Measurements from ENCODE around the gene LYRM9.
"Not testable (repeated sequence)": the region's sequence is repeated elsewhere in the genome, so short reads cannot be mapped to it uniquely, and the experiment has no call there.

Gene LYRM9

DNA sequence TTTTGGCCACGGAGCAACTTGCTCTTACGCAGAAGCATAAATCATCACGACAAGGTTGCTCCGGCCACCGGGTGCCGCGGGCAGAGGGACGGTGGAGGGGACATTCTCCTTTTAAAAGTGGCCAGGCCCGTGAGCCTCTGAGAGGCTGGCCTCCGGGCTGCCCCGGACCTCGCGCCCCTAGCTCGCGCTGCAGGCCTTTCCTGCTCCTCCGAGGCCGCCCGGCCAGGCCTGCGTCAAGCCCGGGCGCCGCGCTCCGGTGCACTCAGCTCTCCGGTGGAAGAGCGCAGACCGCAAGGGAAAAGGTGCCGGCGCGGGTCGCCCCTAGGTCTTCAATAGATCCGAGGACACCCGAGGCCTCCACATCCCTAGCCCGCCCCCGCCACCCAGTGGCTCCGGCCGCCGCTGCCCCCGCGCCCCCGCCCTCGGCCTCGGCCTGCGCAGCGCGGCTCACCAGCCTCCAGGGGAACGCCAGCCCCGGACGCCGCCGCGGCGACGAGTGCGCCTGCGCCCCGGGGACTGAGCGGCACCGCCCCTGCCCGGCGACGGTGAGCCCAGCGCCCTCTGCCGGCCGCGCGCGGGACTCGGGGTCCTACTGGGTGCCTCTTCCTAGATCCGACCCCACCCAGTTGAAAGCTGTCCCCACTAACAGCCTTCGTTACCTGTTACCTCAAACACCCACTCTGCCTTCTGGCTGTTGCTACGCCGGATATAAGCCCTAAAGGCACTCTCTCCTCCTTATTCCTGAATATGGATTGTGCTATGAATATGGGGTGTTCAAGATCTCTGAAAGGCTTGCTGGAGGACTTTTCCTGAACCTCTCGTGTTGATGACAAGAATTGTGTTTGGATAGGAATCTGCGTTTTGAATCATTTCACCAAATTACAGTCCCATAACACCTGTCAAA lies at the start of gene LYRM9:
Gene LYRM9 (minus strand): TSS at position 500 of the 904 bp plus-strand sequence. CDS start 10,671 bp downstream, outside the sequence.
- FAIRE-seq (no peak), DNase-seq (ENCODE audit: low spot score) (peak; percentile 65)

DNA sequence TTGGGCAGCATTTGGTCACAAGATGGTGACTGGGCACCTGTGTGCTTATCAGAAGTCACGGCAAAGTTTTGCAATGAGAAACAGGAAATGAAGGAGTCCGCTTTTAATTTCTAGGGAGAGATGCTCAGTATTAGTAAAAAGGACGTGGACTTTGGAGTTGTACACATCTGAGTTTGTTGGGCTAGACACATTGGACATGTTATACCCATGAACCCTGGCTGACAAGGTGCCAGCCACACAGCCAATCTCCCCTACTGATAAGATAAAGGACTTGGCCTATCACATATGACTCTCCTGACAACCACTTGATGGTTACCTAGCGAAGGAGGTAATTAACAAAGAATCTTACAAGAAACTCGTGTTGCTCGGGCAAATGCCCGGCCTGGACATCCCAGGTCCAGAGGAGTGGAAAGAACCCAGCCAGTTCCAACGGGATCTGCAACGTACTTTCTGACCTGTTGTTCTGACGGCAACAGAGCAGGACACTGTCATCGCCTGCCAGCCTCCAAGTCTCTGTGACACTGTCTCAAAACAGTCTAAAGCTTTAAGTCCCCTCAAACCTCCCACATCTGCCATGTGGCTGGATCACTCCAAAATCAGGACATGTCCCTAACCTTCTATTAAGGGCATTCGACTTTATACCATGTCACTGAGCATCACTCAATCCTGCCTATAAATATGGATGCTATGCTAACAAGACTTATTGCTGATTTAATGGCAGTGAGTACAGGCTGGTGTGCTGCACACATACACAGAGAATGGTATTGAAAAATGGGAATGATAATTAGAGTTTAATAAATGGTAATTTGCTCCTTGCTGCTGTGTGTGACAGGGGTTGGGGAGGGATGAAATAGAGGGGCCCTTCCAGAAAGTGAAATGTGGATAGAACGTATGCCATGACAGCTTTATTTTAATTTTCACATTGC lies 47.6 kb upstream of the LYRM9 start:
- FAIRE-seq = no peak
- DNase-seq (ENCODE audit: low spot score) = no peak

DNA sequence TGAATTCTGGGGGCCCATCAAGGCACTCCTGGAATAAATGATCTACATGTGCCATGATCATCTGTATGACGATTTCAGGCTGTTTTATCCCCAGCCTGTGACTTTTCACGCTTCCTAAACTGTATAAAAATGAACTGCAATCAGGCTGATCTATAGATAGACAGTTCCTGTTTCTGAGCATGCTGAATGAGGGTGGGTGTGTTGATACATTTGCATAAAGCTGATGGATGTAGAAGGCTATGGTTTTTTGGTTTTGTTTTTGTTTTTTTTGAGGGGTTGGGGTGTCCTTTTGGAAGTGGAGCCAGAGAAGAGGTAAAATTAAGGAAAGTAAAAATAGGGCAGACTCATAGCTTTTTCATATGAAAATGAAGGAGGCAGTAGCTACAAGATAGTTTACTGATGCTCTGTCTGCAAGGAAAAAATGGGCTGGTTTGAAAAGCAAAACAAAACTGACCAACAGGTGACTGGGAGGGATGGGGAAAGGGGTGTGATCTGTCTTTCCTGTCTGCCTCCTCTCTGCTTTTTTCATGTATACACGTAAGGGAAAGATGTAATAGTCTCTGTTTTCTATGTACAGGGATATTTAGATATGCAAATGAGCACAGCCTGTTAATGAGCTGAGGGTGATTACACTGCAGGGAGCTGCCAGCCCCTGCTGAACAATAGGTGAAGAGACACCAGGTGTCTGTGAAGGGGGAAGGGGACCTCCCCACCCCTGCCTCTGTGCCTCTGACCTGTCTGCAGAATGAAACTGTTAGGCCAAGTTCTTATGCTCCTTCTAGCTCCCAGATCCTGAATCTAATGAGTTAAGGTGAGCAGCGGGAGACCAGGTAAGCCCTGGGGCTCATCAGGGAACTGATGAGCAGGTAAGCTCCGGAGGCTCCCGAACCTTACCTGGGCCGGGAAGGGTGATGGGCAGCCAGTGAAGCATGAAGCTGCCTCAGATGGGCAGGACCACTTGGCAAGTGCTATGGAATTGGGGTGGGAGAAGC lies 46.6 kb upstream of the LYRM9 start:
- FAIRE-seq (no peak), DNase-seq (ENCODE audit: low spot score) (no peak)

DNA sequence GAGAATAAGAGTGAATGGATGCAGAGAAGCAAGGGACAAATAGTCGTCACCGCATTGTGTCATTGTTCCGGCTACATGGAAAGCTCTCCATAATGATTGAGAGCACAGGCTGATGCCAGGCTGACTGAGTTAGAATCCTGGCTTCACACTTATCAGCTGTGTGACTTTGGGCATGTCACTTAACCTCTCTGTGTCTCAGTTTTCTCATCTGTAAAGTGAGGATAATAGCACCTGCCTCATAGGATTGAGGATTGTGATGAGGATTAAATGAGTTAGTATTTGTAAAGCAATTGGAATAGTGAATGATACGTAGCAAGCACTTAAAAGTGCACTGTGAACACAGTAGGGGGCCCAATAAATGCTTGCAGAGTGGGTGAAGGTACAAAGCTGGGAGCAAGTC lies 45.7 kb upstream of the LYRM9 start:
- no peak for FAIRE-seq
- no peak for DNase-seq (ENCODE audit: low spot score)

DNA sequence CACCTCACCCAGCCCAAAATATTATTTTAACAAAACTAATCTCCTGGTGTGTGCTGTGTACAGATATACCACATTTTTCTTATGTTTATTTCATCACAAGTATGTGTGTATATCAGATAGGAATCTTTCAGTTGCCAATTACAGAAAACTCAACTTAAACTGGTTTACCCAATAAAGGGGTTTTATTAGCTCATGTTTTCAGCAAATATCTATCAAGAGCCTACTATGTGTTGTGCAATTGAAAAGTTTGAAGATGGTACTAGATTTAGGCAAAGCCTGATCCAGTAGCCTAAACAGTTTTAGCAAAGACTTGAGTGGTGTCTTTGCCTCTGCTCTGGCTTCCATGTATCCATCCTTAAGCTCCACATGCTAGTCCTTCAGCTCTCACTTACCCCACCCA lies 45.1 kb upstream of the LYRM9 start:
- no peak for FAIRE-seq
- no peak for DNase-seq (ENCODE audit: low spot score)

DNA sequence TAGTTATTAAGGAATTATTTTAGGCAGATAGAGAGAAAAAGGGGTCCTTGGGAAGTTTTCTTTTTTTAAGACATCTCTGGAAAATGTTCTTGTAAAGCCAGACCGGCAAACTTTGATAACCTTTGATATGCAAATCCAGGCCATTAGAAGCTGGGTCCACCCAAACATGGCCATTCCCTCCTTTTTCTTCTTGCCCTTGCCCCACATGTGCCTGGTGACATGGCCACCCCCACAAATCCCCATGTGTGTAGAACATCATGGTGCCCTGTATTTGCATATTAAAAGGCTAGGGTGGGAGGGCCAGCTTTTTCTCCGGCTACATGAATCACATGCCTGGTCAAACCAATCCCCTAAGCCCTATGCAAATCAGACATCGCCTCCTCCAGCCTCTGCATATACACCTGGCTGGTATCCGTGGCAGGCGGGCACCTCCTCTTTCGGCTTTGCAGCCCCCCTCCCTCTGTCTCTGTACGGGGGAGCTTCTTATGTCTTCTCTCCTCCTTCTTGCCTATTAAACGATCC lies 43.9 kb upstream of the LYRM9 start:
- no peak for DNase-seq (ENCODE audit: low spot score)
- FAIRE-seq = no peak

DNA sequence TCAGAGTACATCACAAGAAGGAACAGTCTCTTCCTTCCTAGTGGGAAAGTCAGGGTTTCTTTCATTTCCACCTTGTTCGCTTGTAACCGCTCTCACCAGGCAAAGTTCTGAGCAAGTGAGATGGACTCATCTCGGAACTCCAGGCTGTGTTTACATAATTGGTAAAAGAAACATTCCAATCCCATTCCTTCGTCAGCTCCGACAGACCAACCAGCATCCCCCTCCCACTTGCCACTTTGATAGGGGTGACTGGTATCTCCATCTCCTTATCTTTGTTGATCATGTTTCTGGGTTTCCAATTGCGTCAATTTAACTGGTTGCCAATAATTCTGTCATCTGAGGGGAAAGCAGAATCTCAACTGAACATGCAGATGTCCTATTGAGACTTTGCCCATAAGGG lies 36.8 kb upstream of the LYRM9 start:
- no peak for FAIRE-seq

DNA sequence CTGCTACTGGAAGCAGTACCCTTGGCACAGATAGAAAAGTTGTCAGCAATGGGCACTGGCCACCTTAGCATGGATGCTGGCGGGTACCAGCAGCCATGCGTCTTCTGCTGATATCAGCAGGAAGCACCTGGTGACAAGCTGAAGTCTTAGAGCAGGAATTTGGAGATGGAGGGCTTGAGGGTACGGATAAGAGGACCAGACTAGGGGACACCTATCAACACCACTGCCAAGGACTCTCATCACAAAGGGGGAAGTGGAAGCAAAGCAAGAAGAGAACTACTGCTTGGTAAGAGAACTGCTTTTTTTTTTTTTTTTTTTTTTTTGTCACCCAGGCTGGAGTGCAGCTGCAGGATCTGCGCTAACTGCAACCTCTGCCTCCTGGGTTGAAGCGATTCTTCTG lies 35.4 kb upstream of the LYRM9 start:
- no peak for DNase-seq (ENCODE audit: low spot score)
- FAIRE-seq = no peak

More for the DNA sequence above, 36.8 kb upstream of the LYRM9 start:
- DNase-seq (ENCODE audit: low spot score) = no peak

DNA sequence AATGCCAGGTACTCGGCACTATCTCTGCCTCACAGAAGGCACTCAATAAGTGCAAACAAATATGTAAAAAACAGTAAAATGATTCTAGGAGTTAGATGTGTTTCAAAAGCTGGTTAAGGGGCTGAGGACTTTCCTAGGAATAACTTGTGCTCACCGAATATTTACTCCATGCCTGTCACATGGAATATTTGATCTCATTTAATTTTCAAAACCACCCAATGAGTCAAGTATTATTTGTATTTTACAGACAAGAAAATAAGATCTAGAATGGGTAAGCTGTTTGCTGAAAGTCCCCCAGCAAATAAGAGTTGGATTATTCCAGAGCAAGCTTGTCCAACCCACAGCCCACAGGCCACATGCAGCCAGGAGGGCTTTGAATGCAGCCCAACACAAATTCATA lies 34.6 kb upstream of the LYRM9 start:
- DNase-seq (ENCODE audit: low spot score) (no peak), FAIRE-seq (no peak)

DNA sequence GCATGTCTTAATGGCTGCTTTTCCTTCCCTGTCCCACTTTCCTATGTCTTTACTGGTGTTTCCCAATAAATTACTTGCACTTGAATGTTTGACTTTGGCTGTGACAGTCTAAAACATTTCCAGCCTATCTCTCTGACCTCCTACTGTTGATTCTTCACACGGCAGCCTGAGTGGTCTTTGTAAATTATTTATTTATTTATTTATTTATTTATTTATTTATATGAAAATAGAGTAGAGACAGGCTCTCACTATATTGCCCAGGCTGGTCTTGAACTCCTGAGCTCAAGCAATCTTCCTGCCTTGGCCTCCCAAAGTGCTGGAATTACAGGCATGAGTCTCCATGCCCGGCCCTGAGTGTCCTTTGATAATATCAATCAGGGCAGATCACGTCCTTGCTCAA lies 28.4 kb upstream of the LYRM9 start:
- FAIRE-seq (no peak), DNase-seq (ENCODE audit: low spot score) (no peak)

DNA sequence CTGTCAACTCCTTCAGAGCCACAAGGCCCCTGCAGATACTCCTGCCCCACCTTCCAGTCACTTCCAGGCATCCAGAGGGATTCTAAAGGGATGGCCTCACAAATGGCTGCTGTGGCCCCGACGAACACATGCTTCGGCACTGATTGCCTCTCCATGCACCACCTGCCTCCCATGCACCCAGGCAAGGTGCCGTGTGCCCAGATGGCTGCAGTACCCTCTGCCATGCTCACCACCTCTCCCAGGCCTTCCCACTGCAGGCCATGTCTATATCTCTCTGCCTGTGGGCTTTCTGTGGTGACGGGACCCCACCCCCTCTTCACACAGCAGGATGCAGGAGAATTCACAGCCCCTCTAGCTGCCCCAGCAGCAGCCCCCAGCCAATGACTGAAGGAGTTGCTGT lies 27.9 kb upstream of the LYRM9 start:
- FAIRE-seq (no peak), DNase-seq (ENCODE audit: low spot score) (no peak)

DNA sequence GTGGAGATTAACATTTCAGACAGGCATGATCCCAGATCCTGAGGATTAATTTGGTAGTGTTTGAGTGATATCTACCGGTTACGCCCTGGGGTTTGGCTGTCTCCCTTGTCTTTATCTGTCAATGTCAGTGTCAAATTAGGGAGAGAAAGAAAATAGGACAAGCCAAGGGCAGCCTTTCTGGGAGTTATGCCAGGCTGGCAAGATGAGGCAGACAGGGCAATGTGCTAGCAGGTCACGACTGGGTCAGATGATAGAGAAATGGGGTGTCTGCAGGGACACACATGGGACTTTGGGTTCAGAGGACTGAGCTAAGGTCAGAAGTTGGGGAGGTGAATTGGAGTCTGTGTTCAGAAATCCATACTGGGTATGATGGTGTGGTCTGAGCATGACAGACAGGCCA lies 27.4 kb upstream of the LYRM9 start:
- FAIRE-seq (no peak), DNase-seq (ENCODE audit: low spot score) (no peak)

DNA sequence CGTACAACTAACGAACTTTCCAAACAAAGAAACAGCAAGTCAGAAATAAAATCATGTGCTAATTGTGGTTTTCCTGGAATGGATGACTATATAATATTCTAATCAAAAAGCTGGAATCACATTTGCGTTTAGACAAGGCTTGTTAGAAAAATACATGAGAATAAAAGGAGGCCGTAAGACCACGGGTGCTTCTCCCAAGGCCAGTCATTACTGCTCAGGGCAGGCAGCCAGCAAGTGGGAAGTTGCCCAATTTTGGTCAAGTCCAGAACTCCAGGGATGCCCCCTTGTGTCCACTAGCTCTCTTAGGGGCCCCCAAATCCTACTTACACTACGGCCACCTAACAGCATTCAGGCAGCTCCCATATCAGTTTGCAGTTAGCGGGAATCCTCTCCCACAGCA lies 25.9 kb upstream of the LYRM9 start:
- DNase-seq (ENCODE audit: low spot score) = no peak
- FAIRE-seq = no peak

DNA sequence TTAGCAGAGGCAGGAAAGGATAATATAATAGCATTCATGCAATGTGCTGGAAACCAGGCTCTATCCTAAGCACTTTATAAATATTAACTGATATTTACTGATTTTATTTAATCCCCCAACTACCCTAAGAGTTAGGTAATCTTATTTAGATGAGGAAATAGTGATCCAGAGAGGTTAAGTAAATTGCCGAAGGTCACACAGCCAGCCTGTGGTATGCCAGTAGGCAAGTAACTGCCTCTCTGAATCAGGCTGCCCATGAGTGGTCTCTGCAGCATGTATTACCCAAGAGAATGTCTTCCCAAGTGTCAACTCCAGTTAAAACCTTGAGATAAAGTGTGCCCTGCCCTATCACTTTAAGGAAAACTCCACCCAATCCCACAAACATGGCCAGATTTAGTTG lies 25.3 kb upstream of the LYRM9 start:
- no peak for DNase-seq (ENCODE audit: low spot score)
- FAIRE-seq = no peak

DNA sequence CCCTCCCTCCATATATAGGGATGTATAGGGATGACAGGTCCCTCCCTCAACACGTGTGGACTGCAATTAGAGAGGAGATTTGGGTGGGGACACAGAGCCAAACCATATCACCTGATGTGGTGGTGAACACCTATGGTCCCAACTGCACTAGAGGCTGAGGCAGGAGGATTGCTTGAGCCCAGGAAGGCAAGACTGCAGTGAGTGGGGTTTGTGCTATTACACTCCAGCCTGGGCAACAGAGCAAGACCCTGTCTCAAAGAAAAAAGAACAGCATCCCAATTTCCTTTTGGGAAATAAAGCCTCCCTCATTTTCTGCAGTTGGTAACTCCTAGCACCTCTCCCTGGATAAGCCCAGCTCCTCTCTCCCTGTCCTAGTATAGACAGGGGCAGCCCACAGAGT lies 23.8 kb upstream of the LYRM9 start:
- DNase-seq (ENCODE audit: low spot score) = no peak
- no peak for FAIRE-seq

DNA sequence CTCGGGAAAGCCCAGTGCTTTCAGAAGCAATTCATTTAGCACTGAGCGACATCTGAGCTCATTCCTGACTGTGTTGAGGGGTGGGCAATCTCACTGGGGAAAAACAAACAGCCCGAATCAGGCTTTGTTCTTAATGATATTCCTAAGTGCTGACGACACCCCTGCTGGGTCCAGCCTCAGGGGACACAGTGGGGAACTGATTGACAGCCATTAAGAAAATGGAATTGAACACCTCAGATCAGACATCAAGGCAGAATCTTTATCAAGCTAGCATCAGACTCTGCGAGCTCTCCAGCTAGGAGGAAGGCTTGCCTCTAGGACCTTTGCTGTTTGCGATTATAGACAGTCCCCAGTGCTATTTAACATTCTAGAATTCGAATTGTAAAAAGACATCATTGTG lies 22.5 kb upstream of the LYRM9 start:
- DNase-seq (ENCODE audit: low spot score) (no peak), FAIRE-seq (no peak)

DNA sequence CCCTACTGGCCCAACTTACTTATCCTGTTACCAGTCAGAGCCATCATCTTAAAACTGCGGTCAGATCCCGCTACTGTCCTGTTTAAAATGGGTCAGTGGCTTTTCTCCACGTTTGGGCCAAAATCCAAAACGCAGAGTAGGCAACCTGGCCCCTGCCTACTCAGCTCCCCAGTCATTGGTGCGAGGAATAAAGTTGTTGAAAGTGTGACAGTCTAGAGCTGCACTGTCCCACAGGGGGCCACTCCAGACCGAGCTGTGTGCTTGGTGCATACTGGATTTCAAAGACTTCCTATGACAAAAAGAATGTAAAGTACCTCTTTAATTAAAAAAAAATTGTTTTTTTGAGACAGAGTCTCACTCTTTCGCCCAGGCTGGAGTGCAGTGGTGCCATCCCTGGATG lies 21.2 kb upstream of the LYRM9 start:
- no peak for DNase-seq (ENCODE audit: low spot score)
- no peak for FAIRE-seq

DNA sequence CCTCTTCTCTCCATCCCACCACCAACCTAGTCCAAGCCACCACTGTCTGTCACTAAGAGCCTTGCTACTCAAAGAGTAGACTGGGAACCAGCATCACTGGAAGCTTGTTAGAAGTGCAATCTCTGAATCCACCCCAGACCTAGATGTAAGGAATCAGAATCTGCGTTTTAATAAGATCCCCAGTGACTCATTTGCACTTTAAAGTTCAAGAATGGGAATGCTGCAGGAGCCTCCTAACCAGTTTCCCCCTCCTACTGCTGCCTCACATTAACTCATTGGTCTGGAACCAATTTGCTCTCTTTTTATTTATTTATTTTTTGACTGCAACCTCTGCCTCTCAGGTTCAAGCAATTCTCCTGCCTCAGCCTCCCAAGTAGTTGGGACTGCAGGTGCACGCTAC lies 19.8 kb upstream of the LYRM9 start:
- FAIRE-seq (no peak), DNase-seq (ENCODE audit: low spot score) (no peak)

DNA sequence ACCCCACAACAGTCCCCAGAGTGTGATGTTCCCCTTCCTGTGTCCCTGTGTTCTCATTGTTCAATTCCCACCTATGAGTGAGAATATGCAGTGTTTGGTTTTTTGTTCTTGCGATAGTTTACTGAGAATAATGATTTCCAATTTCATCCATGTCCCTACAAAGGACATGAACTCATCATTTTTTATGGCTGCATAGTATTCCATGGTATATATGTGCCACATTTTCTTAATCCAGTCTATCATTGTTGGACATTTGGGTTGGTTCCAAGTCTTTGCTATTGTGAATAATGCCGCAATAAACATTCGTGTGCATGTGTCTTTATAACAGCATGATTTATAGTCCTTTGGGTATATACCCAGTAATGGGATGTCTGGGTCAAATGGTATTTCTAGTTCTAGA lies 19.1 kb upstream of the LYRM9 start:
- DNase-seq (ENCODE audit: low spot score); FAIRE-seq: not testable (repeated sequence)

DNA sequence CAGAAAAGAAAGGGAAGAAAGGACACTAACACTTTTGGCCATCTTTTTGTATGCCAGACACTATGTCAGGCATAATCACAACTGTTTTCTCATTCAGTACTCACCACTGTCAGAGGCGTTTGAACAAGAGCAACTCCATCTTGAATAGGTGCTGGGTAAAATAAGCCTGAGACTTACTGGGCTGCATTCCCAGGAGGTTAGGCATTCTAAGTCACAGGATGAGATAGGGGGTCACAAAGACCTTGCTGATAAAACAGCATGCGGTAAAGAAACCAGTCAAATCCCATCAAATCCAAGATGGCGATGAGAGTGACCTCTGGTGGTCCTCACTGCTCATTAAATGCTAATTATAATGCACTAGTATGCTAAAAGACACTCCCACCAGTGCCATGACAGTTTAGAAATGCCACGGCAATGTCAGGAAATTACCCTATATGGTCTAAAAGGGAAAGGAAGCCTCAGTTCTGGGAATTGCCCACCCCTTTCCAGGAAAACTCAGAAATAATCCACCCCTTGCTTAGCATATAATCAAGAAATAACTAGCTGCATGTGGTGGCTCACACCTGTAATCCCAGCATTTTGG lies 14.9 kb upstream of the LYRM9 start:
- FAIRE-seq (no peak), DNase-seq (ENCODE audit: low spot score) (no peak)

DNA sequence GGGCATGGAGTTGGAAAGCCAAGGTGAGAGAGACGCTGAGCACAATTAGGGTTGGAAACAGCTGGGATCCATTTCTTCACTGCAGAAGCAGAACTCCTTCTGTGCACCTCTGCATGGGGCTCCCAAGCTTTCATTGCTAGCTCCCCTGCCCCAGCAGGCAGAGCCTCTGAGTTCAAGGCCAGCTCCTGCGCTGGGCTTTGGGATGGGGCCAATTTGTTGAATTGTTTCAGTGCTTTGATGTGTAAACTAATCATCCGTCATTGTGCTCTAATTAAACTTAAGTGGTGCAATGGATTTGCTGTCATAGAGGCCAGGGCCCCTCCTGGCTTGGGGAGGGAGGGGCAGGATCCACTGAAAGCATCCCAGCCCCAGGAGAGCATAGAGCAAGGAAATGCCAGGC lies 13.5 kb upstream of the LYRM9 start:
- FAIRE-seq (no peak), DNase-seq (ENCODE audit: low spot score) (no peak)
